Astrocyte (in vitro differentiated cells and primary cell): Measurements from ENCODE around the gene CKAP4. TPM values are rescaled to one million over a fixed set of nuclear protein-coding genes. Genes with fewer than 3 reads are reported as not detected.

Source experiments
- DNase-seq: peaks from one replicate; pipeline ENCODE4 v3.0.0-alpha.2; 2010; ENCODE audit warnings: low read depth
- FAIRE-seq: peaks from 2 replicates; lab custom pipeline; 2011; peaks lifted over from hg19 to GRCh38; lab: Jason Lieb, UNC
- H2AFZ ChIP-seq: 2 replicates; pipeline ENCODE4 v1.6.0; 2012; ENCODE audit warnings: low read depth, low read length, inconsistent platforms
- H3K27ac ChIP-seq: 2 replicates; pipeline ENCODE4 v1.5.1; 2011; ENCODE audit warnings: low read depth, low read length, inconsistent platforms
- H3K27me3 ChIP-seq: 2 replicates; pipeline ENCODE4 v1.6.0; 2011; ENCODE audit warnings: low read length, inconsistent platforms; ENCODE audit not compliant: insufficient read depth
- H3K36me3 ChIP-seq: 2 replicates; pipeline ENCODE4 v1.5.1; 2011; ENCODE audit warnings: low read length, inconsistent platforms; ENCODE audit not compliant: insufficient read depth
- H3K4me1 ChIP-seq: 2 replicates; pipeline ENCODE4 v1.5.1; 2011; ENCODE audit warnings: low read length, inconsistent platforms; ENCODE audit not compliant: insufficient read depth
- H3K4me2 ChIP-seq: 2 replicates; pipeline ENCODE4 v1.6.0; 2012; ENCODE audit warnings: low read length, inconsistent platforms
- H3K4me3 ChIP-seq: 2 replicates; pipeline ENCODE4 v1.5.1; 2011; ENCODE audit warnings: low read depth, mild to moderate bottlenecking, low read length, inconsistent platforms; ENCODE audit not compliant: insufficient read depth
- H3K79me2 ChIP-seq: 2 replicates; pipeline ENCODE4 v1.6.0; 2012; ENCODE audit warnings: mild to moderate bottlenecking, low read length, inconsistent platforms; ENCODE audit not compliant: insufficient read depth
- H3K9ac ChIP-seq: 2 replicates; pipeline ENCODE4 v1.6.0; 2012; ENCODE audit warnings: mild to moderate bottlenecking, low read length, inconsistent platforms
- H3K9me3 ChIP-seq: 2 replicates; pipeline ENCODE4 v1.5.1; 2012; ENCODE audit warnings: low read depth, mild to moderate bottlenecking, low read length, inconsistent platforms; ENCODE audit not compliant: insufficient read depth
- H4K20me1 ChIP-seq: 2 replicates; pipeline ENCODE4 v1.6.0; 2012; ENCODE audit warnings: low read length, inconsistent platforms; ENCODE audit not compliant: insufficient read depth
- H3K27ac Mint-ChIP-seq: one replicate; pipeline ENCODE4 v1.8.0; 2021; ENCODE audit warnings: mild to moderate bottlenecking, mixed read lengths; ENCODE audit not compliant: unreplicated experiment
- H3K27me3 Mint-ChIP-seq: one replicate; pipeline ENCODE4 v1.8.0; 2021; ENCODE audit warnings: low read depth, mixed read lengths; ENCODE audit not compliant: unreplicated experiment
- H3K36me3 Mint-ChIP-seq: one replicate; pipeline ENCODE4 v1.8.0; 2021; ENCODE audit warnings: low read depth, mixed read lengths; ENCODE audit not compliant: unreplicated experiment
- H3K4me1 Mint-ChIP-seq: one replicate; pipeline ENCODE4 v1.8.0; 2021; ENCODE audit warnings: low read depth, mixed read lengths; ENCODE audit not compliant: unreplicated experiment
- H3K4me3 Mint-ChIP-seq: one replicate; pipeline ENCODE4 v1.8.0; 2021; ENCODE audit warnings: mild to moderate bottlenecking, moderate library complexity, mixed read lengths; ENCODE audit not compliant: unreplicated experiment
- H3K9me3 Mint-ChIP-seq: one replicate; pipeline ENCODE4 v1.8.0; 2021; ENCODE audit warnings: mild to moderate bottlenecking, mixed read lengths; ENCODE audit not compliant: unreplicated experiment
- EZH2 ChIP-seq: IDR thresholded peaks from 2 replicates; pipeline ENCODE4 v1.6.1; 2012; ENCODE audit warnings: mild to moderate bottlenecking, low read length, inconsistent platforms; ENCODE audit not compliant: insufficient read depth
- total RNA-seq: library from RNA; stranded (reverse); gene quantifications from 2 replicates; pipeline ENCODE4 v1.2.1, GENCODE V29; 2021
- TF ChIP-seq, protein P1 (sequence below): IDR thresholded peaks from 2 replicates; pipeline ENCODE4 v1.5.1; 2011; ENCODE audit warnings: low read depth, mild to moderate bottlenecking, inconsistent platforms, low read length, moderate library complexity; ENCODE audit not compliant: insufficient read depth

Gene CKAP4
- total RNA-seq, 1 donor from 2014 or later = 324 TPM

GRCh38 chr12:106274012-106274411 lies 26.2 kb upstream of the CKAP4 start:
- peaks cover 4% of the 10 kb centered on the region for H3K9me3 Mint-ChIP-seq
- no peak overlapping the region for H2AFZ ChIP-seq
- FAIRE-seq (no peak), DNase-seq (no peak)
- no peak overlapping the region for H3K4me2 ChIP-seq
- H4K20me1 ChIP-seq = no peaks in the 10 kb centered on the region
- H3K4me3 Mint-ChIP-seq = no peak overlapping the region
- no peaks in the 10 kb centered on the region for H3K79me2 ChIP-seq
- H3K27me3 Mint-ChIP-seq = peaks cover 11% of the 10 kb centered on the region
- no peaks in the 10 kb centered on the region for H3K36me3 ChIP-seq
- H3K4me3 ChIP-seq = no peak overlapping the region
- no peak overlapping the region for H3K27ac ChIP-seq
- no peaks in the 10 kb centered on the region for H3K27me3 ChIP-seq
- H3K27ac Mint-ChIP-seq = no peak overlapping the region
- no peaks in the 10 kb centered on the region for H3K9me3 ChIP-seq
- H3K36me3 Mint-ChIP-seq = no peaks in the 10 kb centered on the region
- H3K9ac ChIP-seq = no peak overlapping the region
- no peak for TF ChIP-seq EZH2
- TF ChIP-seq, protein P1, sequence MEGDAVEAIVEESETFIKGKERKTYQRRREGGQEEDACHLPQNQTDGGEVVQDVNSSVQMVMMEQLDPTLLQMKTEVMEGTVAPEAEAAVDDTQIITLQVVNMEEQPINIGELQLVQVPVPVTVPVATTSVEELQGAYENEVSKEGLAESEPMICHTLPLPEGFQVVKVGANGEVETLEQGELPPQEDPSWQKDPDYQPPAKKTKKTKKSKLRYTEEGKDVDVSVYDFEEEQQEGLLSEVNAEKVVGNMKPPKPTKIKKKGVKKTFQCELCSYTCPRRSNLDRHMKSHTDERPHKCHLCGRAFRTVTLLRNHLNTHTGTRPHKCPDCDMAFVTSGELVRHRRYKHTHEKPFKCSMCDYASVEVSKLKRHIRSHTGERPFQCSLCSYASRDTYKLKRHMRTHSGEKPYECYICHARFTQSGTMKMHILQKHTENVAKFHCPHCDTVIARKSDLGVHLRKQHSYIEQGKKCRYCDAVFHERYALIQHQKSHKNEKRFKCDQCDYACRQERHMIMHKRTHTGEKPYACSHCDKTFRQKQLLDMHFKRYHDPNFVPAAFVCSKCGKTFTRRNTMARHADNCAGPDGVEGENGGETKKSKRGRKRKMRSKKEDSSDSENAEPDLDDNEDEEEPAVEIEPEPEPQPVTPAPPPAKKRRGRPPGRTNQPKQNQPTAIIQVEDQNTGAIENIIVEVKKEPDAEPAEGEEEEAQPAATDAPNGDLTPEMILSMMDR = no peak
- no peaks in the 10 kb centered on the region for H3K4me1 ChIP-seq
- peaks cover 4% of the 10 kb centered on the region for H3K4me1 Mint-ChIP-seq

DNA sequence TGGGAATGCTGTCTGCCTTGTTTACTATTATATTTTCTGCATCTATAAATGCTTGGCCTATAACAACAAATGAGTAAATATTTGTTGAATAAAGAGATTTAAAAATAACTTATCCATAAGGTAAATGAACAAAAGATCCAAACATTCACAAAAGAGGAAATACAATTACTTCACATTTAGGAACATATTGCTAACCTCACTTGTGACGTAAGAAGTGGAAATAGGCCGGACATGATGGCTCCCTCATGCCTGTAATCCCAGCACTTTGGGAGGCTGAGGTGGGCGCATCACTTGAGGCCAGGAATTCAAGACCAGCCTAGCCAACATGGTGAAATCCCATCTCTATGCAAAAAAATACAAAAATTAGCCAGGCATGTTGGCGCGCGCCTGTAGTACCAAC lies 25.7 kb upstream of the CKAP4 start:
- Histone ChIP-seq H3K27ac (no peak overlapping the region), H3K36me3 (no peaks in the 10 kb centered on the region), H2AFZ (no peak overlapping the region), H3K9ac (no peak overlapping the region), H4K20me1 (no peaks in the 10 kb centered on the region), H3K9me3 (no peaks in the 10 kb centered on the region), H3K4me3 (no peak overlapping the region), H3K27me3 (no peaks in the 10 kb centered on the region), H3K4me1 (no peaks in the 10 kb centered on the region), H3K79me2 (no peaks in the 10 kb centered on the region), H3K4me2 (no peak overlapping the region)
- DNase-seq (no peak), FAIRE-seq (no peak)
- Mint-ChIP-seq H3K9me3 (peaks cover 4% of the 10 kb centered on the region), H3K4me1 (peaks cover 4% of the 10 kb centered on the region), H3K27ac (no peak overlapping the region), H3K27me3 (peaks cover 11% of the 10 kb centered on the region), H3K4me3 (no peak overlapping the region), H3K36me3 (no peaks in the 10 kb centered on the region)
- TF ChIP-seq, protein P1 = no peak
- no peak for TF ChIP-seq EZH2

GRCh38 chr12:106271575-106272505 lies 24.0 kb upstream of the CKAP4 start:
- H3K27ac Mint-ChIP-seq = no peak overlapping the region
- no peaks in the 10 kb centered on the region for H3K4me1 ChIP-seq
- H3K4me3 Mint-ChIP-seq = no peak overlapping the region
- H3K4me2 ChIP-seq = no peak overlapping the region
- H3K27me3 ChIP-seq = no peaks in the 10 kb centered on the region
- no peak for FAIRE-seq
- H3K9me3 ChIP-seq = no peaks in the 10 kb centered on the region
- H3K36me3 Mint-ChIP-seq = no peaks in the 10 kb centered on the region
- H2AFZ ChIP-seq = no peak overlapping the region
- DNase-seq = no peak
- no peak for TF ChIP-seq EZH2
- TF ChIP-seq, protein P1 = no peak
- peaks cover 8% of the 10 kb centered on the region for H3K27me3 Mint-ChIP-seq
- no peaks in the 10 kb centered on the region for H3K36me3 ChIP-seq
- no peak overlapping the region for H3K9ac ChIP-seq
- H3K4me3 ChIP-seq = no peak overlapping the region
- H3K79me2 ChIP-seq = no peaks in the 10 kb centered on the region
- H3K9me3 Mint-ChIP-seq = peaks cover 4% of the 10 kb centered on the region
- H3K27ac ChIP-seq = no peak overlapping the region
- peaks cover 4% of the 10 kb centered on the region for H3K4me1 Mint-ChIP-seq
- no peaks in the 10 kb centered on the region for H4K20me1 ChIP-seq
